Pons (tissue), 1 donor: ENCODE measurements around the gene CMAS.
"Not testable (repeated sequence)": the region's sequence is repeated elsewhere in the genome, so short reads cannot be mapped to it uniquely, and the experiment has no call there.

Experiments used
- DNase-seq: peaks from one replicate; pipeline ENCODE4 v3.0.0-alpha.2; 2016; ENCODE audit warnings: low spot score

Gene CMAS

DNA sequence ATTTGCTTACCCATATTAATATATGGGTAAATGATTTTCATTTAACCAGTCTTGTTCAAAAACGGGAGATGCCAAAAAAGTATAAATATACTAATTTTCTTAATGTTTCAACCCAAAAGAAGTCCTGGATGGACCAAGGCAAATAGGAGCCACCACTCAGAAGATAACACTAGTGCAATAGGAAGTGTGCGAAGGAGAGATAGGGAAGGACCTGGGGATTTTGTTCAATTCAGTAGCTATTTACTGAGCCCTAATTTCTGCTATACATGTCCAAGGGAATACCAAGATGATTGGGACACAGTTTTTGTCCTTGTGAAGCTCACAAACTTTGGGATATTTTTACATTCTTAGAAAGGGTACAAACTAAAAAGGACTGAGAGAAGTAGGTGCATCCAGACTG lies 1.5 kb downstream of the CMAS start:
- DNase-seq = no peak

DNA sequence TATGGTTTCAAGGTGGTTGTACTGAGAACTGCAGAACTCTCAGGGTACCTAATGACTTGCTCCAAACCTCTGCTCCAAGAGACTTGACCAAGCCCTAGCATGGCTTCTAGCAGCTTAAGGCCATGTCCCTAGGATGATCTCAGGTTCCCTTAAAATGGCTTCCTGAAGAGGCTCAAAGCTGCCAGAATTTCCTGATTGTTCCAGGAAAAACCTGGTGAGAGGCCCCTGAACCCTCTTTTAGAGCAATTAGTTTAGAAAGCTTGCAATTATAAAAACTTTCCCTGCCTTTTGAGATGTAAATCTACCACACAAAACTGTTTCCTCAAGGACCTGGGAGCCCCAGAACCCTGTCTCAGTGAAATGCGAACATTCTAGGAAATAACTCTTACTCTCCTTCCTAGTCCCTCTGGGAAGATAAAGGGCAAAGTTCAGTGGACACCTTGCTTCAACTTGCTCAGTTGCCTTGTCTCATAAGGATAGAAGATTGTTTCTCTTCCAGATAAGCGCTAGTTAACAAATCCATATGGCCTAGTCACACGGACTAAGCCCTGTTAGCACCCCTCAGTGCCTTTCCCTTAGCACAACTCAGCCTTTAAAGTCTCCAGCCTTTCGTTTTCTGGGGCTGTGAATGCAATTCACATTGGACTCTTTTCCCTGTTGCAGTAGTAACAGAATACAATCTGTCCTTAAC lies 2.5 kb downstream of the CMAS start:
- no peak for DNase-seq

DNA sequence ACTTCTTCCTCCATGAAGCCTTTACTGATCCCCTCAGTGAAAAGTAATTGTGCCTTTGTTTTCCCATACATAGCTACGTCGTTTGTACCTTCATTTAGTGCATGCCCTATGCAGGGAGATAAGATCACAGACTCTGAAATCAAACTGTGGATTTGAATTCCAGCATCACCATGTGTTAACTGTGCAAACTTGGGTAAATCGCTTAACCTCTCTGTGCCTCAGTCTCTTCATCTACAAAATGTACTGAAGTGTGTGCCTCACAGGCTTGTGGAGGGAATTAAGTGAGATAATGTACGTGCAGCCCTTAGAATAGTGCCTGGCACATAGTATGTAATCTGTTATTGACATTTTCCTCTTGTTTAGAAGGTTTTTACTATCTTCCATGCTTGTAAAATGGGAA lies 4.1 kb downstream of the CMAS start:
- no peak for DNase-seq

DNA sequence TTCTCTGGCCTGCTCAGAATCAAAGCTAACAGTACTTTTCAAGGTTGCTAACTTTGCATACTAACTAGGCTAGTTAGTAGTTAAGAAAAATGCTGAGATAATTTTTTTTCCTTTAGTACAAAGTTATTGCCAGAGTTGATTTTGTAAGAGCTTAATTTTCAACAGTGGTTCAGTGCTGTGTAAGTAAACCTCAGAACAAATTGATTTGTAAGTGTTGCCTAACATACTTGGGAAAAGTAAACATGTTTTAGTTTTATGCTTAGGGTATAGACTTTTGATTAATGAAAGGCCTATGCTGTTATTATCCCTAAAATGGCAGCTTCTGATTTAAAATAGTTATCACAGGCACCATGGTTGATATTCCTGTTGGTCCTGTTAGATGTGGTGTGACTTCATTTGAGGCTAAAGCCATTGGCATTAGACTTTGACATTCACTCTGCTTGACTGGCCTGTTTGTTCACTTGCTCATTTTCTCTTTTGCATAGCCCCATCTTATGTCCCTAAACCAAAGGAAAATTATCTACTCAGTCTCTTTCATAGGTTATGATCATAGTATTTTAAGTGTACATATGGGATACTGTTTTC lies 5.2 kb downstream of the CMAS start:
- no peak for DNase-seq

DNA sequence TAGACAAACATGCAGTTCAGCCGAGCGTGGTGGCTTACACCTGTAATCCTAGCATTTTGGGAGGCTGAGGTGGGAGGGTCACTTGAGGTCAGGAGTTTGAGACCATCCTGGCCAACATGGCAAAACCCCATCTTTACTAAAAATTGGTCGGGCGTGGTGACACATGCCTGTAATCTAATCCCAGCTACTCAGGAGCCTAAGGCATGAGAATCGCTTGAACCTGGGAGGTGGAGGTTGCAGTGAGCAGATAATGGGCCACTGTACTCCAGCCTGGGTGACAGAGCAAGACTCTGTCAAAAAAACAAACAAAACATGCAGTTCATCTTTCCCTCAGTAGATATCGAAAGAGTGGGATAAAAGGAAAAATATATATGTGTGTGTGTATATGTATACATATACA lies 7.0 kb downstream of the CMAS start:
- not testable (repeated sequence) for DNase-seq

DNA sequence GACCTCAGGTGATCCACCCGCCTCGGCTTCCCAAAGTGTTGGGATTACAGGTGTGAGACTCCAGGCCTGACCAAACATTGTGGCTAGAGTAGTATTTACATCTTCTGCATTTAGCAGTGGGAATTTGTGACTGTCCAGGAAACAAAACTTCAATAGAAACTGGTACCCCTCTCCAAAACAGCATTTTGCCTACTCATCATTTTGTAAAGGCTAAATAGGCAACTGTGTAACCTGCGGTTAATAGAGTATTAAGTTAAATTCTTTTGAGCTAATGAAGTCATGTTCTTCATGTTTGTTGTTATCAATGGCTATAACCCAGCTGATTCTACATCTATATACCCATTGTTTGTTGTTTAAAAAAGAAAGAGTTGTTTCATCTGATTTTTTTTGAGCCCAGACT lies 8.1 kb downstream of the CMAS start:
- DNase-seq = no peak

DNA sequence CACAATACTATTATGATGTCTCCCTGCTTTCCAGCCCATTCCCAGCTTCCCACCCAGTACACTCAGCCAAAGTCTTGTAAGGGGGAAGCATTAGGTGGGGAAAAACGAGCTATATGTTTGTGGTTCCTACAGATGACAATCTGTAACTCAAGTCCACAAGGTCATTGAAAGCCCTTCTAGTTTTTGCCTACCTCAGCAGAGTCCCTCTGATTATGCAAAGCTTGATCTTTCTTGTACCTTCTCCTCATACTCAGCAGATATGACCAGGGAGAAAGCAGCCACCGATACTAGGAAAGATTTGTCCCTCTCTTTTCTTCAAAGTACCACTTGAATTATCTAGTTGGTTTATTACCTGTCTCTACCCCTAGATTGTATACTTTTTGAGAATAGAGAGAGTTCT lies 10.6 kb downstream of the CMAS start:
- DNase-seq = no peak

DNA sequence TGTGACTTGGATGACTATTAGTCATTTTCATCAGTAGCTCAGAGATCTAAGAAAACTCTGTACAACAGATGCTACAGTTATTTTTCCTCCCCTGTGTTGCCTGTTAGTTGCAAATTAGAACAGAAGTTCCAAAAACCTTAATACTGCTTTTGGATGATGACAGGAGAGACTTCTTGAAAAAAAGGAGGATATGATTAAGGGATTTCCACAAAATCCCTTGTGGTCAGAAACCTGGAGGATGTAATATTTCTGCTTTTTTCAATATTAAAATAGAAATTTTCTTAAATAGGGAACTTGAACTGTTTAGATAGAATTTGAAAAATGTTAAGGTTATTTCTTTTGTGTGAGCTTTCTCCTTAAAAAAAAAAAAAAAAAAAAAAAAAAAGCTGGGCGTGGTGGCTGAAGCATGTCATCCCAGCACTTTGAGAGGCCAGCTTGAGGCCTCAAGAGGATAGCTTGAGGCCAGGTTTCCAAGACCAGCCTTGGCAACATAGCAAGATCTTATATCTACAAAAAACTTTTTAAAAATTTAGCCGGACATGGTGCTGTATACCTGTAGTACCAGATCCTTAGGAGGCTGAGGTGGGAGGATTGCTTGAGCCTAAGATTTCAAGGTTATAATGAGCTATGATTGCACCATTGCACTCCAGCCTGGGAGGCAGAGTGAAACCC lies 14.1 kb downstream of the CMAS start:
- DNase-seq = no peak

DNA sequence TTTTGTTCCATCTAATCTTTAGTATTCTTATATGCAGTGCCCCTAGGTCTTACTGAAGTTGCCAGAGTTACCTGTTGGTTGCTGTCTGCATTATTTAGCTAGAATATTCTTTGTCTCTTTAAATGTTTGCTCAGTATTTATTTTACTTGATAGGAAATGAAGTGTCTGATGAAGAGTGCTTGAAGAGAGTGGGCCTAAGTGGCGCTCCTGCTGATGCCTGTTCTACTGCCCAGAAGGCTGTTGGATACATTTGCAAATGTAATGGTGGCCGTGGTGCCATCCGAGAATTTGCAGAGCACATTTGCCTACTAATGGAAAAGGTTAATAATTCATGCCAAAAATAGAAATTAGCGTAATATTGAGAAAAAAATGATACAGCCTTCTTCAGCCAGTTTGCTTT lies 18.9 kb downstream of the CMAS start:
- no peak for DNase-seq

DNA sequence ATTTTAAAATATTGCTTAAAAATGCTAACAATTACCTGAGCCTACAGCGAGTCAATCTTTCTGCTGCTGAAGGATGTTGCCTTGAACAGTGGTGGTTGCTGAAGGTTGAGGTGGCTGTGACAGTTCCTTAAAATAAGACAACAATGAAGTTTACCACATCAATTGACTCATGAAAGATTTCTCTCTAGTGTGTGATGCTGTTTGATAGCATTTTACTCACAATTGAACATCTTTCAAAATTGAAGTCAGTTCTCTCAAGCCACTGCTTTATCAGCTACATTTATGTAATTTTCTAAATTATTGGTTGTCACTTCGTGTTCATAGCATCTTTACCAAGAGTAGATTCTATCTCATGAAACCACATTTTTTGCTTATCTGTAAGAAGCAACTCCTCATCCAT lies 20.3 kb downstream of the CMAS start:
- no peak for DNase-seq

DNA sequence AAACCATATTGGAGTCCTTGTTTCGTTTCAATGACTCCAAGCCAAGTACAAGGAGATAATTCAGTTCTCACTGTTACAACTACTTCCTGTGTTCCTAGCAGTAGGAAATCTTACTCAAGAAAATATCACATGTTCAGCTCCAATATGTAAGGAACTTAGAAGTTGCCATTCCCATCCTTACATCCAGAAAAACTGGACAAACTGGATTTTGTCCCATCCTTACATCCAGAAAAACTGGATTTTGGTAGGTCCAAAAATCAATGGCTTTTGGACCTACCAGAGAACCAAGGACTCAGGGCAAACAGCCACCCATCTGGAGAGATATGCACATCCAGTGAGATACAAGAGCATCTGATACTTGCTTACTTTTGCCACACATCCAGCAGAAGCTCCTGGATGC lies 23.8 kb downstream of the CMAS start:
- no peak for DNase-seq

DNA sequence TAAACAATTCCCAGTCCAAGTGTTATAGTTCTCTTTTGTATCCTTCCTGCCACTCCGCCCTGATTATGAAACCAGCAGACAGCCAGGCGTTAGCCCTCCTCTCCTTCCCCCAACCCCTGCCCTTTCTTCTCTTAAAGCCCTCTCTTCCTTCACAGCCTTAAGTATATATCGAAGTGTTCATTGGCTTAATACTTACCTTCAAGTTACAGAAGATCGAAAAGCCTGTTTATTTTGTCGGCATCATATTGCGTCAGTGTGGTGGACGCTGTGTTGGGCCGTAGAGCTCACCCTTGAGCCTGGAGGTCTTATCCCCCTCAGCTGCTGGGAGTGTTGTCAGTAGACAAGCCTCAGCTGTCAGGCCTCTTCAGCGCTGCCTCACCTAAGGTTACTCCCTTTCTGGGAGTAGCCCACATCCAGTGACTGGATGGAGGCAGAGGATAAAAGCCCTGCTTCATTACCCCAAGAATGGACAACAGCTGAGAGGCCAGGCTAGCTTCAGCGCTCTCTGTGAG lies 36.2 kb downstream of the CMAS start:
- DNase-seq = no peak

DNA sequence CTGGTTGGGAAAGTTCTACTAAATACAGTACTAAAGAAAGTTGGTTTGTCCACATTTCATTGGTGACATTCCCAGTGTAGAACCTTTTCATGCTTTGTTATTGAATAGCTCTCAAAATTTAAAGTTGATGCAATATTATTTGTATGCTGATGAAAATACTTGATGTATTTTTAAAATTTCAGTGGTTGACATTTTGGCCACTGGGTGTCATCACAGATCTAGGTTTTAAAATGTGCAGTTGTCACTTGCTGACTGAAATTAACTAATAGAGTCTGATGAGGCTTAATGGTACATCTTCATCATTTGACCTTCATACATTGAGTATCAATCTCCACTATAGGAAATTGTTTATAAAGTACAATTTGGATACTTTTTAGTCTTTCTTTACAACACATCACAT lies 37.1 kb downstream of the CMAS start:
- peak; percentile 74 for DNase-seq

DNA sequence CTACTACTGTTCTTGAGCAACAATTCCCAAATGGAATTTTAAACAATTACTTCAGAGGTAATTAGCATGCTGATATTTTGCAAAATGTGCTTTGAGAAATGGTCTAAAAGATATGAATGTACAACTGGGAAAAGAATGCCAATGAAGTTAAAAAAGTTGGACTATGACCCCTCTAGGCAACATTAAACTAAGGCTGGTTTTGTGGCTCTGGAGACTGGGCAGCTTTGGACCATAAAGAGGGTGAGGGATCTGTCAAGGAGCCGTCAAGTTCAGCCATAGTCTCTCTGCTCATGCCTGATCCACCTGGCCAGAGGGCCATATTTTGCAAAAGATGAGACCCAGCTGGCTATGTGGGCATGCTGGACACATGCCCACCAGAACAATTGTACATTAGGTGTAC lies 38.8 kb downstream of the CMAS start:
- DNase-seq = no peak

DNA sequence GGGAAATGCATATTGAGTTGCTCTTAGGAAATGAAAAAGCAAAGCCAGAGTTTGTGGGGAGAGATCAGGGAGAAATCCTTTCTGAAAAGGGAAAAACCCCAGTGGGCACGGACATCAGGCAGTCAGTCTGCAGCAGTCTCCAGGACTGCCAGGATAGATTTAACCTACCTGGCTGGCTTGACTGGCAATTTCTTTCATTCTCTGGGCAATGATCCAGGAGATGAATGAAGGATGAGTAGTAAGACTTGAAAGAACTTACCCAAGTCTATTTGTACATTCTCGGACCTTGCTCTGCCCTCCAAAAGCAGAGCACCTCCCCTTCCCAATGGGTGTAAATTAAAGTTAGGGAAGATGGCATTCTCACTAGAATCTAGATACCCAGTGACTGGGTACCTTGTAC lies 42.9 kb downstream of the CMAS start:
- no peak for DNase-seq

DNA sequence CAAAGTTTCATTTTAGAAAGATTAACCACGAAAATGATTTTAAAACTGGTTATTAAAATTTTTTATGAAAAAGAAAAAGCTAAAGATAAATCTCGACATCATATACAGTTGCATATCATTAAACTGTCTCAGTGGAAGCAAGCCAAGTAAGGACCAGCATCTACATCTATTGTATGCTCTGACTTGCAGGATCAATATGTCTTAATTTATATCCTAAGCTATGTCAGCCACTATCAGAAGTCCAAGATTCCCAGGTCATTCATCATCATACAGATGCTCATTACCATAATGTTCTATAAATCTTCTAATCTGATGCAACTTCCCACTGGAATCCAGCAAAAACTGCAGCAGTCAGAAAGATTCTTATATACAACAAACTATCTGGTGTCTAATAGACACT lies 43.5 kb downstream of the CMAS start:
- DNase-seq = no peak

DNA sequence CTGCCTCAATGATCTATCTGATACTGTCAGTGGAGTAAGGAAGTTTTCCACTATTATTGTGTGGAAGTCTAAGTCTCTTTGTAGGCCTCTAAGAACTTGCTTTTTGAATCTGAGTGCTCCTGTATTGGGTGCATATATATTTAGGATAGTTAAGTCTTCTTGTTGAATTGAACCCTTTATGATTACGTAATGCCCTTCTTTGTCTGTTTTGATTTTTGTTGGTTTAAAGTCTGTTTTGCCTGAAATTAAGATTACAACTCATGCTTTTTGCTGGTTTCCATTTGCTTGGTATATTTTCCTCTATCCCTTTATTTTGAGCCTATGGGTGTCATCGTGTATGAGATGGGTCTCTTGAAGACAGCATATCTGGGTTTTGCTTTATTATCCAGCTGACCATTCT lies 53.0 kb downstream of the CMAS start:
- not testable (repeated sequence) for DNase-seq

DNA sequence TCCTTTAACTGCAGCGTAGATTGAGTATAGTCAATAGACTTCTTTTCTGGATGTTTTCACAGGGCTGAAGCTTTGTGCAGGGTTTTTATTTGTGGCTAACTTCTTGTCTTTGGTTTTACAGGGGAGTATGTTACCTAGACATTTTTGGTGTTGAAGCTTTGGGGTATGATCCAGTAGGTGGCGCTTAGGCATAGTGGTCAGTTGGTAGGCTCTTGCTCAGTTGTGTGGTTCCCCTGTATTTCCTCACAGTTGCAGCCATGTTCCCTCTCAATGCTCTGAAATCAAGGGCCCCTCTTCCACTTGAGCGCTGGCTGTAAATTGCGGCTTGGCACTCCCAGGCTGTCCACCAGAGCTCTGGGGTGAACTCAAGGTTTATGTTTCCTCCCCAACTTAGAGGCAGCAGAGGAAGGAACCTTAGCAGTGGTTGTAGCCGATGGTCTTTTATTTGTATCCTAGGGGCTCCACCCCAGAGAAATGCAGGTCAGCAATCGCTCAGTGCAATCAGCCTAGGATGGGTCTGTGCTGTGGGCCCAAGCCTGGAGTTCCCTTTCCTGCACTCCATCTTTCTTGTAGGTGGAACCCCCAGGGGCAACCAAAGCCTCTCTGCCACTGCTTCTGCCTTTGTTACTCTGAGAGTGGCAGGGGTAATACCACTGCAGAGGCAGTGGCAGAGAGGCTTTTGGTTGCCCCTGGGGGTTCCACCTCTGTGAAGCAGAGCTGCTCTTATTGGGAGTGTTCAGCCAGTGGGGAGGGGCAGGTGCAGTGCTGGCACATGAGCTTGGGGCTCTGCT lies 55.1 kb downstream of the CMAS start:
- peak; percentile 41 for DNase-seq

DNA sequence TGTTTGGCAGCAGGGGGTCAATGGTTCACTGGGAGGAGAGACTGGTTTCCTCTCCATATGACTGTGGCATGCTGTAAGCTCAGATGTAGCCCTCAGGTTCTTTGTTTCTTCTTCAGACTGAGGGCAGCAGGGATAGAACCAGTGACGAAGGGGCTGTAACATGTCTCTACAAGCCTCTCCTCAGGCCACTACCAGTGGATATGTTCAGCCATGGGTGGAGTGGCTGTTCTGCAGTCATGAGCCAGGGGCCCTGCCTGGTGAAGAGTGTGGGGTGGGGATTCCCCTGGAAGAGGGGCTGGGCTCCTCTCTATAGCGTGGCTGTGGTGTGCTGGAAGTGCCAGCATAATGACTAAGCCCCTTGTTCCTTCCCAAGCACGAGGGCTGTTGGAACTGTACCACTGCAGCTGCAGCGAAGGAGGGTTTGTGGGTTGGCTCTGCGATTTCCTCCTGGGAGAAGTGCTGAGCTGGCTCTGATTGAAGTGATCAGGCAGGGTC lies 55.8 kb downstream of the CMAS start:
- peak; percentile 56 for DNase-seq

DNA sequence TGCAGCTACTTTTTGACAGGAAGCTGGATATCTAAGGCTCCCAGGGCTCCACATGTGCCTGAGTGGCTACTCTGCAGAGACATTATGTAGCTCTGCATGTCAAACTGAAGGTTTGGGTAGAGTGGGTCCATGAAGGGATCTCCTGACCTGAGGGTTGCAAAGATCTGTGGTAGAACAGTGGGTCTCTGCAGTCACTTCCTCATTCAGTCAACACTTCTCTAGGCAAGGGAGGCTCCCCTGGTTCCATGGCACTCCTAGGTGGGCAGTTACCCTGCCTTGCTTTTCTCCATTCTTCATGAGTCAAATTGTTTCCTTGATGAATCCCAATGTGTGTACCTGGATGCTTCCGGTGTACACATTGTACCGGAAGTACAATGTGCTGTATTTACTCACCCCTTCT lies 57.4 kb downstream of the CMAS start:
- DNase-seq = no peak

DNA sequence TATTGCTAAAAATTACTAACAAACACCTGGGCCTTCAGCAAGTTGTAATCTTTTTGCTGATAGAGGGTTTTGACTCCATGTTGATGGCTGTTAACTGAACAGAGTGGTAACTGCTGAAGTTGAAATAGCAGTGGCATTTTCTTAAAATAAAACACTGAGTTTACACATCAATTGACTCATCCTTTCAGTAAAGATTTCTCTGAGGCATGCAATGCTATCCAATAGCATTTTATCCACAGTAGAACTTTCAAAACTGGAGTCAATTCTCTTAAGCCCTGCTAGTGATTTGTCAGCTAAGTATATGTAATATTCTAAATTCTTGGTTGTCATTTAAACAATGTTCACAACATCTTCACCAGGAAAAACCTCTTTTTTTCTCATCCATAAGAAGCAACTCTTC lies 59.5 kb downstream of the CMAS start:
- no peak for DNase-seq

DNA sequence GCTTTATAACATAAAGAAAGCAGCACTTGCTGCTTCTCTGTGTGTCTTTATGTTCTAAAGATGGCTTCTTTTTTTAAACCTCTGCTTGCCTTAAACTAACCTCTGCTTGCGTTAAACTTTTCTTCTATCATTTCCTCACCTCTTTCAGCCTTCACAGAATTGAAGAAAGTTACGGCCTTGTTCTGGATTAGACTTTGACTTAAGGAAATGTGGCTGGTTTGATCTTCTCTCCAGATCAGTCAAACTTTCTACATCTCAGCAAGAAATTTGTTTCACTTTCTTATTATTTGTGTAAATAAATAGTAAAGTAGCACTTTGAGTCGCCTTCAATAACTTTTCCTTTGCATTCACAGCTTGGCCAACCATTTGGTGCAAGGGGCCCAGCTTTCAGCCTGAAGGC lies 64.2 kb downstream of the CMAS start:
- DNase-seq = no peak
